HAP-1 (cell line): ENCODE results near the gene CLDN14.
"Not testable (repeated sequence)": the region's sequence is repeated elsewhere in the genome, so short reads cannot be mapped to it uniquely, and the experiment has no call there.

Experiments used
- DNase-seq, 2 experiments: peaks; one replicate each; pipeline ENCODE4 v3.0.0-alpha.2; 2016 to 2020; ENCODE audit warnings: low spot score in 2 of 2
- H3K27me3 ChIP-seq: fragments of 250-450 bp; sonication (Bioruptor Pico); 2 replicates; pipeline ENCODE4 v1.5.1; 2020; ENCODE audit warnings: low read depth, mild to moderate bottlenecking, moderate library complexity
- H3K36me3 ChIP-seq: fragments of 250-450 bp; sonication (Bioruptor Pico); replicated peaks from 2 replicates; pipeline ENCODE4 v1.5.1; 2020; ENCODE audit warnings: mild to moderate bottlenecking
- H3K4me1 ChIP-seq: fragments of 250-450 bp; sonication (Bioruptor Pico); 2 replicates; pipeline ENCODE4 v1.5.1; 2020; ENCODE audit warnings: mild to moderate bottlenecking
- H3K4me3 ChIP-seq: fragments of 250-450 bp; sonication (Bioruptor Pico); 2 replicates; pipeline ENCODE4 v1.5.1; 2020; ENCODE audit warnings: mild to moderate bottlenecking, moderate library complexity
- H3K9me3 ChIP-seq: fragments of 250-450 bp; sonication (Bioruptor Pico); 2 replicates; pipeline ENCODE4 v1.5.1; 2020; ENCODE audit warnings: mild to moderate bottlenecking, moderate library complexity
- in situ Hi-C: fragments of 300-500 bp; cut with MboI; formaldehyde crosslinking; loops from 3 replicates; pipeline ENCODE4 v1.14.3; 2020; ENCODE audit warnings: low sequenced_read_pairs, inconsistent platforms, mixed read lengths

CLDN14 gene

DNA sequence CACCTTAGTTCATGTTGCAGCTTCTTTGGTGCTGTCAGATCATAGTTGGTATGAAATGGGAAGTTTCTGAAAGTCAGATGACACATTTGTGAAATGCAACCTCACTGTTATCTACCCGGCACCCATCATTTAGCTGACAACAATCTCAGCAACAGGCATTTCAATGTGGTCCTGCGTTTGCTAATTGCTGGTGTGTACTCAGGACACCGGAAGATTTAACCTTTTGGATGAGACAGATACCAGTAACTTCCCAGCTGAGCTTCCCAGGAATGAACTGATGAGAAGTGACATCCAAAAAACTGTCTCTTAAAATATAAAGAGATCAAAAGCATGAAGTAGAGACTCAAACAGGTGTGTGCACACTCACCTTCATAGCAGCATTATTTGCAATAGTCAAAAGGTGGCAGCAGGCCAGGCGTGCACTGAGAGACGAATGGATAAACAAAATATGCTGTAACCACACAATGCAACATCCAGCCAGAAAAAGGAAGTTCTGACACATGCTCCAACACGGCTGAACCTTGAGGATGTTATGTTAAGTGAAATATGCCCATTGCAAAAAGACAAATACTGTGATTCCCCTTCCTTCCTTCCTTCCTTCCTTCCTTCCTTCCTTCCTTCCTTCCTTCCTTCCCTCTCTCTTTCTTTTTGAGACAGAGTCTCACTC lies 7.9 kb upstream of the CLDN14 start:
- no peaks in the 10 kb centered on the region for H3K27me3 ChIP-seq
- H3K4me1 ChIP-seq: no peaks in the 10 kb centered on the region
- in situ Hi-C loops: no loop called here
- no peak for DNase-seq
- no peak overlapping the region for H3K4me3 ChIP-seq
- H3K9me3 ChIP-seq: no peaks in the 10 kb centered on the region
- H3K36me3 ChIP-seq: no peaks in the 10 kb centered on the region

DNA sequence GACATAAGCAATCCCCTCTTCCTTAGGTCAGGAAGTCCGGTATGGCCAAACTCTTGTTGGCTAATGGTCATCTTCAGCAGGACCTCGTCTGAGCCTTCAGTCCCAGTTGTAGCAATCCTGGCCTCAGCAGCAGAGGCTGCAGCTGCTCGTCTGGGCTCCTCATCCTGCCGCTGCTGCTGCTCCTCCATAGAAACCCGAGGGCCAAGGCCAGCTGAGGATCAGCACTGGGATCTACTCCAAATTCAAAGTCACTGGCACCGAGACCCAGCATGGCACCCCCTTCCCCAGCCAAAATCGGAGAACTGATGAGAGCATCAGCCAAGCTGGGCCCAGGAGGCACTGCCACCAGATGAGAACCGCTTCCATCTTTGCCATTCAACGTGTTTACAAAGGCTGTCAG lies 6.3 kb upstream of the CLDN14 start:
- no peak overlapping the region for H3K4me3 ChIP-seq
- in situ Hi-C loops: no loop called here
- no peaks in the 10 kb centered on the region for H3K27me3 ChIP-seq
- H3K36me3 ChIP-seq: no peaks in the 10 kb centered on the region
- no peaks in the 10 kb centered on the region for H3K4me1 ChIP-seq
- H3K9me3 ChIP-seq: no peaks in the 10 kb centered on the region
- DNase-seq: no peak

- no peaks in the 10 kb centered on the region for H3K9me3 ChIP-seq
- no peaks in the 10 kb centered on the region for H3K27me3 ChIP-seq
- in situ Hi-C loops: no loop called here
- H3K4me1 ChIP-seq: no peaks in the 10 kb centered on the region
- no peak overlapping the region for H3K4me3 ChIP-seq
- H3K36me3 ChIP-seq: no peaks in the 10 kb centered on the region
- DNase-seq: no peak
Observed at GRCh38 chr21:36485476-36485875, 5.6 kb upstream of the CLDN14 start.

GRCh38 chr21:36483095-36483494 lies 3.2 kb upstream of the CLDN14 start:
- H3K27me3 ChIP-seq: no peaks in the 10 kb centered on the region
- in situ Hi-C loops: no loop called here
- no peaks in the 10 kb centered on the region for H3K4me1 ChIP-seq
- H3K36me3 ChIP-seq: no peaks in the 10 kb centered on the region
- no peaks in the 10 kb centered on the region for H3K9me3 ChIP-seq
- H3K4me3 ChIP-seq: no peak overlapping the region
- no peak for DNase-seq

DNA sequence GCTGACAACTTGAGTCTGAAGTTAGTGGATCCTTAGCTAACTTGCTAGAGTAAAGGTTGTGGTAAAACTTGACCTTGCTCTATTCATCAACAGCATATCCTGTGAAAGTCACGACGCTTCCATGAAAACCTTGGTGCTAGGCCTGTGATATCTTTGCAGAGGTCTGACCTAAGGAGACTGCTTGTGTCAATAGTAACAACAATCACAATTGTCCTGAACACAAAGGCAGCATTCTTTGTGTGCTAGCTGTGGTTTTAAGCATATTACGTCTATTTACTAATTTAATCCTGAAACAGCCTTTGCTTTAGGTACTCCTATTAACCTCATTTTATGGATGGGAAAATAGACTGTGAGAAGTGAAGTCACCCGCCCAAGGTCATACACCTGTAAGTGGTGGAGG lies 2.8 kb upstream of the CLDN14 start:
- DNase-seq: no peak
- H3K4me3 ChIP-seq: no peak overlapping the region
- H3K4me1 ChIP-seq: no peaks in the 10 kb centered on the region
- in situ Hi-C loops: no loop called here
- H3K27me3 ChIP-seq: no peaks in the 10 kb centered on the region
- no peaks in the 10 kb centered on the region for H3K36me3 ChIP-seq
- no peaks in the 10 kb centered on the region for H3K9me3 ChIP-seq

DNA sequence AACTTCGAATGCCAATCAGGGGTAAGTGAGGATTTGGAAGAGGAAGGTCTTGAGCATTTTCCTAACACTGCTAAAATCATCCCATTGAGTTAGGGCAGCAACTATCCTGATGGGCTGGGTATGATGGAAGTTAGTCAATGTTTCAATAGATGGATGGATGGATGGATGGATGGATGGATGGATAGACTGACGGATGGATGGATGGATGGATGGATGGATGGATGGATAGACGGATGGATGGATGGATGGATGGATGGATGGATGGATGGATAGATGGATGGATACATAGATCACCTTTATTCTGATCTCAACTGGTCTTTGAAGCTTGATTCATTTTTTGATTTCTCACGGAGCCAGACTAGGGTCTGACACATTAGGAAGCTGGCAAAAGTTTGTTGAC lies 2.3 kb upstream of the CLDN14 start:
- no peaks in the 10 kb centered on the region for H3K4me1 ChIP-seq
- H3K4me3 ChIP-seq: no peak overlapping the region
- H3K27me3 ChIP-seq: no peaks in the 10 kb centered on the region
- in situ Hi-C loops: no loop called here
- H3K36me3 ChIP-seq: no peaks in the 10 kb centered on the region
- no peak for DNase-seq
- H3K9me3 ChIP-seq: no peaks in the 10 kb centered on the region

DNA sequence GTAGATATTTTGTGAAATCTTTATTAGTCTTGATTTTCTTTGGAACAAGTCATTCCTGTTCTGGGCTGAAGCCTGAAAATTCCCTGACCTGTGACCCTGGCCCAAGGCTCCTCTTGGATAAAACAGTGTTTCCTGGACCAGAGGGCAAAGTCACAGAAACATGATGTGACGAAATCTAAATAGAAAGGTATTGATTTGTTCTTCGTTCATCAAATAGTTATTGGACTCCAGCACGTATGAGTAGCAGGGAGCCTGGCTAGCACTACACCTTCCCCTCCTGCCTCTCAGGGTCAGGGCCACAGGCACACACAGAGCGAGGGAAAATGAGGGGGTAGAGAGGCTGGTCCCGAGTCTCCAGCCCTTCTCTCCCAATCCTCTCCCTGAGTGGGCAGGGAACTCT lies 1.7 kb upstream of the CLDN14 start:
- H3K9me3 ChIP-seq: no peaks in the 10 kb centered on the region
- DNase-seq: no peak
- no peaks in the 10 kb centered on the region for H3K36me3 ChIP-seq
- no peaks in the 10 kb centered on the region for H3K27me3 ChIP-seq
- no peak overlapping the region for H3K4me3 ChIP-seq
- in situ Hi-C loops: no loop called here
- H3K4me1 ChIP-seq: no peaks in the 10 kb centered on the region

DNA sequence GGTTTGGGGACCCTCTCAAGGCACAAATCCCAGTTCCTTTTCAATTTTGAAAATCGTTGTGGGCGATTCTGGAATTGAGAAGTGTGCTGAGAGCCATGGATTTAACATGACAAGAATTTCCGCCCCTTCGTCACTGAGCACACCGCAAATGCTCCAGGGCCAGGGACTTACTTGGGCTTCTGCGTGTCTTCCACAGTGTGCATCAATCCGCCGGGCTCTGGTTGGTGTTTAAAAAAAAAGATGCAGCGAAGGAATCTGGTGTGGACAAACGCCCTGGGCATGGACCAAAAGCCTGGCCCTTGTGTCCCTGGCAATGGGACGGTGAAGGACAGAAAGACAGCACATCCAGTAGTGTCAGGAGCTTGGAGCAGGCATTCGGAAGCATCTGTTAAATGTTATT lies 696 bp upstream of the CLDN14 start:
- no peaks in the 10 kb centered on the region for H3K4me1 ChIP-seq
- H3K4me3 ChIP-seq: no peak overlapping the region
- in situ Hi-C loops: no loop called here
- no peaks in the 10 kb centered on the region for H3K36me3 ChIP-seq
- no peak for DNase-seq
- H3K9me3 ChIP-seq: no peaks in the 10 kb centered on the region
- H3K27me3 ChIP-seq: no peaks in the 10 kb centered on the region

GRCh38 chr21:36478941-36479340 lies 981 bp downstream of the CLDN14 start:
- Histone ChIP-seq H3K36me3 (no peaks in the 10 kb centered on the region), H3K4me3 (no peak overlapping the region), H3K4me1 (no peaks in the 10 kb centered on the region), H3K9me3 (no peaks in the 10 kb centered on the region), H3K27me3 (no peaks in the 10 kb centered on the region)
- in situ Hi-C loops: no loop called here
- no peak for DNase-seq

- H3K36me3 ChIP-seq: no peaks in the 10 kb centered on the region
- in situ Hi-C loops: no loop called here
- no peak for DNase-seq
- H3K9me3 ChIP-seq: no peaks in the 10 kb centered on the region
- H3K4me3 ChIP-seq: no peak overlapping the region
- H3K27me3 ChIP-seq: no peaks in the 10 kb centered on the region
- H3K4me1 ChIP-seq: no peaks in the 10 kb centered on the region
Observed at GRCh38 chr21:36478207-36478701, 1.7 kb downstream of the CLDN14 start.

- Histone ChIP-seq H3K36me3 (no peaks in the 10 kb centered on the region), H3K27me3 (no peaks in the 10 kb centered on the region), H3K9me3 (no peaks in the 10 kb centered on the region), H3K4me1 (no peaks in the 10 kb centered on the region), H3K4me3 (no peak overlapping the region)
- no peak for DNase-seq
- in situ Hi-C loops: no loop called here
Observed at GRCh38 chr21:36477559-36477958, 2.4 kb downstream of the CLDN14 start.

DNA sequence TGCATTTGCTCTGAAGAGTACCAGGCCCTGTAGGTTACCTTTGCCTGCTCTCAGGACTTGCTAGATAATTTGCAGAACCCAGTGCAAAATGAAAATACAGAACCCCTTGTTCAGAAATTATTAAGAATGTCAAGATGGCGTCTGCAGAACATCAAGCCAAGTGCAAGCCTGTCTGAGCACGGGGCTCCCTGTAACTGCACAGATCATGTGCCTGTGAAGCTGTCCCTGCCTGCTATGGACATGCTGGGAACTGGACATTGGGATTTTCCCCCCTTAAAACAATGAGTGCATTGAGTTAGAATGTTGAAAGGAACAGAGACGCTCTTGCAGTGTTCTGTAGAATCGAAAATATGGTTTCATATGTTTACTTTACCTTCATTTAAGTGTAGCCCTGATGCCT lies 2.9 kb downstream of the CLDN14 start:
- Histone ChIP-seq H3K9me3 (no peaks in the 10 kb centered on the region), H3K27me3 (no peaks in the 10 kb centered on the region; the same call in 1 of the 2 replicates), H3K36me3 (no peaks in the 10 kb centered on the region), H3K4me1 (no peaks in the 10 kb centered on the region), H3K4me3 (no peak overlapping the region)
- in situ Hi-C loops: no loop called here
- DNase-seq: no peak

GRCh38 chr21:36476541-36476940 lies 3.4 kb downstream of the CLDN14 start:
- DNase-seq, H3K36me3 ChIP-seq, in situ Hi-C loops, H3K4me3 ChIP-seq, H3K4me1 ChIP-seq, H3K27me3 ChIP-seq, H3K9me3 ChIP-seq: not testable (repeated sequence)

- in situ Hi-C loops: no loop called here
- H3K4me1 ChIP-seq: no peaks in the 10 kb centered on the region
Observed at GRCh38 chr21:36474591-36474990, 5.3 kb downstream of the CLDN14 start.

DNA sequence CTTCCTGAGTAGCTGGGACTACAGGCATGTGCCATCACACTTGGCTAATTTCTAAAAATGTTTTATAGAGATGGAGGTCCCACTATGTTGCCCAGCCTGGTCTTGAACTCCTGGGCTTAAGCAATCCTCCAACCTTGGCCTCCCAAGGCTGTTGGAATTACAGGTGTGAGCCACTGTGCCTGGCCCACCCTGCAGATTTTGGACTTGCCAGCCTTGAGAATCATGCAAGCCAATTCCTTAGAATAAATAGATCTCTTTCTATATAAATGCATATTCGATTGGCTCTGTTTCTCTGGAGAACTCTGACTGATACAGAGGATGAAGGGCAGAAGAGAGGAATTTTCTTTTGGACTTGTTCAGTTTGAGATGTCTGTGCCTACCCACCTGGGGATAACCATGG lies 6.7 kb downstream of the CLDN14 start:
- Histone ChIP-seq H3K4me1 (no peaks in the 10 kb centered on the region), H3K4me3 (no peak overlapping the region), H3K36me3 (no peaks in the 10 kb centered on the region), H3K27me3 (peaks cover 2% of the 10 kb centered on the region; the same call in 1 of the 2 replicates), H3K9me3 (no peaks in the 10 kb centered on the region; the same call in 1 of the 2 replicates)
- no peak for DNase-seq
- in situ Hi-C loops: no loop called here

More at GRCh38 chr21:36474591-36474990, 5.3 kb downstream of the CLDN14 start:
- Histone ChIP-seq H3K9me3 (no peaks in the 10 kb centered on the region; the same call in 1 of the 2 replicates), H3K36me3 (no peaks in the 10 kb centered on the region), H3K27me3 (peaks cover 2% of the 10 kb centered on the region; the same call in 1 of the 2 replicates), H3K4me3 (no peak overlapping the region)
- DNase-seq: no peak
